Right atrium auricular region (tissue), 2 donors: ENCODE results near the gene ZBTB16. TPM values are rescaled to one million over a fixed set of nuclear protein-coding genes. Genes with fewer than 3 reads are reported as not detected.

Experiments used
- DNase-seq: peaks from one replicate; pipeline ENCODE4 v3.0.0-alpha.2; 2019; ENCODE audit warnings: low spot score
- H3K27ac ChIP-seq, 2 donors: fragments of 200-600 bp; sonication (generic); 1 replicate in 1 of 2; 2 replicates in 1 of 2; pipeline ENCODE4 v1.5.1; 2016 to 2019
- H3K27me3 ChIP-seq, 2 donors: fragments of 200-600 bp; sonication (generic); one replicate each; pipeline versions ENCODE4 v1.5.1 to v1.6.0; 2017 to 2019
- H3K36me3 ChIP-seq: fragments of 200-600 bp; sonication (generic); one replicate; pipeline ENCODE4 v1.5.1; 2016
- H3K4me1 ChIP-seq, 2 donors: fragments of 200-600 bp; sonication (generic); one replicate each; pipeline versions ENCODE4 v1.5.1 to v1.6.0; 2017 to 2019
- H3K4me3 ChIP-seq, 2 donors: fragments of 200-600 bp; sonication (generic); 1 replicate in 1 of 2; 2 replicates in 1 of 2; pipeline ENCODE4 v1.5.1; 2017 to 2019; ENCODE audit warnings: mild to moderate bottlenecking in 1 of 2, moderate library complexity in 1 of 2
- H3K9me3 ChIP-seq, 2 donors: fragments of 200-600 bp; sonication (generic); one replicate each; pipeline ENCODE4 v1.5.1; 2019
- CTCF ChIP-seq, 2 donors: fragments of 200-600 bp; sonication (generic); IDR thresholded peaks; one replicate each; pipeline ENCODE4 v1.5.1; 2019; ENCODE audit warnings: antibody characterized with exemption in 2 of 2
- total RNA-seq, 2 donors: library from RNA; depleted of rRNA; stranded (reverse); fragments of >200 nt; gene quantifications; one replicate each; pipeline ENCODE4 v1.1.0, GENCODE V29; 2016

ZBTB16 gene
- total RNA-seq, 2 donors from 2014 or later, result 65.5 to 101 TPM

DNA sequence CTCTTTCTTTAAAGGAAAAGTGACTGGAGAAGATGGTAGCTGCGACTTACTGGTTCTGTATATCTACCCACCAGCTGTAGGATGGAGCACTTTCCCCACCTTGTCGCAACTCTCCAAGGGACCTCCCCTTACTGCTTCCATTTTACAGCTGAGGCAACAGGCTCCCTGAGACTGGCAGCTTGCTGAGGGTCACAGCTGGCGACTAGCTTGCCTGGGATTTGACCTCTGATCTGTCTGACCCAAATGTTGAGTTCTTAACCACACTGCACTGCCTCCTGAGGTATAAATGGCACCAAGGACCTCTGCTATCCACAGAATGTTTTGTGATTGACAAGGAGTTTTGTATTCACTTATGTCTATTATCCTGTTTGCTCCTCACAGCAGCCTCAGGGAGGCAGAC is 121.7 kb downstream of the ZBTB16 start:
- no peak for DNase-seq
- H3K4me1 ChIP-seq, result peaks cover 0 to 83% of the 10 kb centered on the region in 2 donors
- no peaks in the 10 kb centered on the region for H3K27me3 ChIP-seq
- H3K9me3 ChIP-seq, result no peaks in the 10 kb centered on the region
- no peak overlapping the region for H3K4me3 ChIP-seq
- peaks cover 18% of the 10 kb centered on the region for H3K36me3 ChIP-seq
- no peak for TF ChIP-seq CTCF (IDR thresholded peaks at IDR 0.05)
- peak overlapping the region; percentile 99 for H3K27ac ChIP-seq

GRCh38 chr11:114181752-114182151 is 122.2 kb downstream of the ZBTB16 start:
- Histone ChIP-seq H3K36me3 (peaks cover 23% of the 10 kb centered on the region), H3K27ac (peak overlapping the region; percentile 99), H3K4me3 (no peak overlapping the region), H3K27me3 (no peaks in the 10 kb centered on the region), H3K4me1 (peaks cover 0 to 80% of the 10 kb centered on the region in 2 donors), H3K9me3 (no peaks in the 10 kb centered on the region)
- no peak for TF ChIP-seq CTCF (IDR thresholded peaks at IDR 0.05)
- DNase-seq, result no peak

GRCh38 chr11:114182471-114183043 is 123.0 kb downstream of the ZBTB16 start:
- peak overlapping the region; percentile 99 for H3K27ac ChIP-seq
- no peaks in the 10 kb centered on the region for H3K9me3 ChIP-seq
- H3K4me3 ChIP-seq, result no peak overlapping the region
- H3K4me1 ChIP-seq, result peaks cover 0 to 79% of the 10 kb centered on the region in 2 donors
- DNase-seq, result no peak
- no peaks in the 10 kb centered on the region for H3K27me3 ChIP-seq
- peaks cover 31% of the 10 kb centered on the region for H3K36me3 ChIP-seq
- no peak for TF ChIP-seq CTCF (IDR thresholded peaks at IDR 0.05)

DNA sequence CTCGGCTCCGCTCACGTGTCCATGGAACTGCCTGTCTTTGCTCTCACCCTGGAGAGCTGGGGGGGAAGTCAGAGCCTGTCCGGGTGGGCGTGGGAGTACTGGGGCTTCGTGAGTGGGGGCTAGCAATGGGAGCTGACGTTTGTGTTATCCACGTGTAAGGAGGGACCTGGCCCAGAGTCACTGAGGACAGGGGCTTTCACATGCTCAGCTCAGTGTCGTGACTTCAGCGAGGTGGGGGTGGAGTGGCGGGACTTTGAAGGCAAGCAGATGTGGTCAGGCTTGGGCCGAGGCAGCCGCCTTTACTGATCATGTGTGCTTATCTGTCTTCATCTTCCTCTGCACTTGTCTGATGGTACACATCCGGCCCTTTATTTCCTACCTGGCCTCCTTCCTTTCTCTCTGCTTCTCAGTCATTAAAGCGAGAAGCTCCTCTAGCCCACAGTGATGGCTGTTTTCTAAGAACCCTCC is 123.6 kb downstream of the ZBTB16 start:
- DNase-seq, result no peak
- peaks cover 37% of the 10 kb centered on the region for H3K36me3 ChIP-seq
- no peaks in the 10 kb centered on the region for H3K27me3 ChIP-seq
- no peak for TF ChIP-seq CTCF (IDR thresholded peaks at IDR 0.05)
- H3K9me3 ChIP-seq, result no peaks in the 10 kb centered on the region
- H3K4me3 ChIP-seq, result no peak overlapping the region
- H3K4me1 ChIP-seq, result peaks cover 0 to 74% of the 10 kb centered on the region in 2 donors
- H3K27ac ChIP-seq, result peak overlapping the region; percentile 99

- no peaks in the 10 kb centered on the region for H3K27me3 ChIP-seq
- DNase-seq, result no peak
- H3K4me1 ChIP-seq, result peaks cover 0 to 54% of the 10 kb centered on the region in 2 donors
- H3K4me3 ChIP-seq, result no peak overlapping the region
- H3K27ac ChIP-seq, result peak overlapping the region in 1 of 2 donors; percentile 2
- no peak for TF ChIP-seq CTCF (IDR thresholded peaks at IDR 0.05)
- H3K9me3 ChIP-seq, result no peaks in the 10 kb centered on the region
- H3K36me3 ChIP-seq, result peaks cover 60% of the 10 kb centered on the region
Measured at GRCh38 chr11:114185436-114185835, 125.9 kb downstream of the ZBTB16 start.

- H3K36me3 ChIP-seq, result peaks cover 71% of the 10 kb centered on the region
- no peak overlapping the region for H3K4me3 ChIP-seq
- H3K27ac ChIP-seq, result no peak overlapping the region
- no peak for DNase-seq
- no peaks in the 10 kb centered on the region for H3K27me3 ChIP-seq
- peaks cover 0 to 37% of the 10 kb centered on the region in 2 donors for H3K4me1 ChIP-seq
- peaks cover 0 to 8% of the 10 kb centered on the region in 2 donors for H3K9me3 ChIP-seq
- TF ChIP-seq CTCF (IDR thresholded peaks at IDR 0.05), result no peak
Measured at GRCh38 chr11:114187173-114187572, 127.7 kb downstream of the ZBTB16 start.
